Endodermal cell (in vitro differentiated cells): ENCODE data around the gene HS6ST2. TPM values are rescaled to one million over a fixed set of nuclear protein-coding genes. Genes with fewer than 3 reads are reported as not detected.

Experiments
- DNase-seq: peaks from one replicate; pipeline ENCODE4 v3.0.0-alpha.2; 2017
- H3K27ac ChIP-seq: 2 replicates; pipeline ENCODE4 v1.5.1; 2013; ENCODE audit warnings: mild to moderate bottlenecking, low read depth, low read length, moderate library complexity
- H3K27me3 ChIP-seq: 2 replicates; pipeline ENCODE4 v1.6.1; 2013; ENCODE audit warnings: mild to moderate bottlenecking, low read length, moderate library complexity; ENCODE audit not compliant: insufficient read depth, control insufficient read depth, poor library complexity, severe bottlenecking
- H3K36me3 ChIP-seq: 2 replicates; pipeline ENCODE4 v1.7.0; 2013; ENCODE audit warnings: mild to moderate bottlenecking, low read length, moderate library complexity; ENCODE audit not compliant: control insufficient read depth, insufficient read depth
- H3K4me1 ChIP-seq: one replicate; pipeline ENCODE4 v1.7.0; 2013; ENCODE audit warnings: low read length; ENCODE audit not compliant: control insufficient read depth, insufficient read depth
- H3K4me3 ChIP-seq: 2 replicates; pipeline ENCODE4 v1.5.1; 2013; ENCODE audit warnings: mild to moderate bottlenecking, low read length, moderate library complexity
- H3K9ac ChIP-seq: 2 replicates; pipeline ENCODE4 v1.6.1; 2013; ENCODE audit warnings: mild to moderate bottlenecking, low read length, moderate library complexity; ENCODE audit not compliant: poor library complexity, severe bottlenecking; ENCODE audit errors: extremely low read depth
- H3K9me3 ChIP-seq: 2 replicates; pipeline ENCODE4 v1.6.1; 2013; ENCODE audit warnings: mild to moderate bottlenecking, low read length, moderate library complexity; ENCODE audit not compliant: control insufficient read depth
- H3K27ac Mint-ChIP-seq: 2 replicates; pipeline ENCODE4 v1.8.0; 2020; ENCODE audit warnings: mixed read lengths
- H3K27me3 Mint-ChIP-seq: 2 replicates; pipeline ENCODE4 v1.8.0; 2021; ENCODE audit warnings: mild to moderate bottlenecking, mixed read lengths; ENCODE audit not compliant: insufficient read depth
- H3K36me3 Mint-ChIP-seq: 2 replicates; pipeline ENCODE4 v1.8.0; 2020; ENCODE audit warnings: low read depth, mixed read lengths
- H3K4me1 Mint-ChIP-seq: 2 replicates; pipeline ENCODE4 v1.8.0; 2020; ENCODE audit warnings: mixed read lengths
- H3K4me3 Mint-ChIP-seq: 2 replicates; pipeline ENCODE4 v1.8.0; 2020; ENCODE audit warnings: mild to moderate bottlenecking, moderate library complexity, mixed read lengths
- H3K9me3 Mint-ChIP-seq: 2 replicates; pipeline ENCODE4 v1.8.0; 2020; ENCODE audit warnings: mild to moderate bottlenecking, mixed read lengths
- CTCF ChIP-seq: fragments of 200-600 bp; sonication (generic); conservative IDR thresholded peaks from 2 replicates; pipeline ENCODE4 v1.5.0; 2021; ENCODE audit warnings: antibody characterized with exemption, mild to moderate bottlenecking
- WGBS, 2 experiments: methylation state at CpG; one replicate each; pipeline versions ENCODE4 v1.1.5 to v1.1.7; 2013; ENCODE audit warnings: missing lambda C conversion rate in 2 of 2, mixed read lengths in 1 of 2; ENCODE audit not compliant: insufficient coverage in 1 of 2, insufficient read length in 1 of 2; 5-methylcytosine and 5-hydroxymethylcytosine counted together
- total RNA-seq, 2 donors: library from RNA; stranded (reverse); fragmentation: NEBNext Ultra II Directional in 1 of 2; extraction: Animal tissue kit (Norgen Biotek cat#: 25700) in 1 of 2; gene quantifications; 2 replicates in 1 of 2; 3 replicates in 1 of 2; pipeline ENCODE4 v1.2.1, GENCODE V29; 2021

The HS6ST2 gene
- total RNA-seq, 2 donors from 2014 or later, result 4.1 to 19.4 TPM

- Histone ChIP-seq H3K4me1 (peaks cover 4% of the 10 kb centered on the region), H3K36me3 (no peaks in the 10 kb centered on the region), H3K9me3 (no peaks in the 10 kb centered on the region), H3K9ac (no peak overlapping the region), H3K4me3 (no peak overlapping the region), H3K27ac (no peak overlapping the region), H3K27me3 (peaks cover 20% of the 10 kb centered on the region)
- Mint-ChIP-seq H3K27ac (peak overlapping the region; percentile 18), H3K4me1 (peaks cover 70% of the 10 kb centered on the region), H3K36me3 (no peaks in the 10 kb centered on the region), H3K4me3 (no peak overlapping the region), H3K27me3 (peaks cover 60% of the 10 kb centered on the region), H3K9me3 (no peaks in the 10 kb centered on the region)
- WGBS, 2 experiments, result 6% methylated on average over 3 of the region's 3 CpGs; no CpG with 5 or more reads in 1 of the 2 experiments
- TF ChIP-seq CTCF, result no peak
- DNase-seq, result peak; percentile 63
Observed at GRCh38 chrX:132671229-132671641, 287.2 kb downstream of the HS6ST2 start.

GRCh38 chrX:132669142-132669541 is 289.3 kb downstream of the HS6ST2 start:
- no peak for DNase-seq
- no peaks in the 10 kb centered on the region for H3K36me3 ChIP-seq
- H3K9me3 ChIP-seq, result no peaks in the 10 kb centered on the region
- no peak overlapping the region for H3K9ac ChIP-seq
- H3K4me3 Mint-ChIP-seq, result no peak overlapping the region
- H3K27me3 ChIP-seq, result peaks cover 10% of the 10 kb centered on the region
- H3K36me3 Mint-ChIP-seq, result no peaks in the 10 kb centered on the region
- no peak overlapping the region for H3K4me3 ChIP-seq
- no peak overlapping the region for H3K27ac Mint-ChIP-seq
- H3K4me1 ChIP-seq, result peaks cover 4% of the 10 kb centered on the region
- H3K27me3 Mint-ChIP-seq, result peaks cover 71% of the 10 kb centered on the region
- H3K4me1 Mint-ChIP-seq, result peaks cover 49% of the 10 kb centered on the region
- no peaks in the 10 kb centered on the region for H3K9me3 Mint-ChIP-seq
- WGBS, 2 experiments, result 91% methylated on average over 4 of the region's 4 CpGs; no CpG with 5 or more reads in 1 of the 2 experiments
- TF ChIP-seq CTCF, result no peak
- no peak overlapping the region for H3K27ac ChIP-seq

GRCh38 chrX:132668178-132668577 is 290.3 kb downstream of the HS6ST2 start:
- TF ChIP-seq CTCF, result no peak
- H3K4me3 Mint-ChIP-seq, result no peak overlapping the region
- H3K4me1 Mint-ChIP-seq, result peaks cover 39% of the 10 kb centered on the region

More at GRCh38 chrX:132668178-132668577, 290.3 kb downstream of the HS6ST2 start:
- Mint-ChIP-seq H3K27me3 (peaks cover 67% of the 10 kb centered on the region), H3K27ac (no peak overlapping the region), H3K9me3 (no peaks in the 10 kb centered on the region), H3K36me3 (no peaks in the 10 kb centered on the region)
- Histone ChIP-seq H3K36me3 (no peaks in the 10 kb centered on the region), H3K27me3 (peaks cover 6% of the 10 kb centered on the region), H3K4me3 (no peak overlapping the region), H3K4me1 (peaks cover 4% of the 10 kb centered on the region), H3K27ac (no peak overlapping the region), H3K9ac (no peak overlapping the region), H3K9me3 (no peaks in the 10 kb centered on the region)
- WGBS, 2 experiments, result 50 to 81% methylated on average over 1 to 5 of the region's 6 CpGs
- DNase-seq, result no peak
